WTC11 (cell line): ENCODE results near the gene C16orf54. TPM values are rescaled to one million over a fixed set of nuclear protein-coding genes. Genes with fewer than 3 reads are reported as not detected.
"Not testable (repeated sequence)": the region's sequence is repeated elsewhere in the genome, so short reads cannot be mapped to it uniquely, and the experiment has no call there.

ENCODE experiments used
- ATAC-seq: fragments of 200-7000 bp; cut with Tn5 transposase; 2 replicates; pipeline ENCODE4 v1.10.0; 2021; ENCODE audit warnings: mild to moderate bottlenecking, moderate library complexity
- CTCF ChIA-PET: fragments of 300-600 bp; sonication (Branson Sonifier 250); formaldehyde crosslinking; loops from one replicate; lab custom pipeline; 2021; ENCODE audit warnings: antibody characterized with exemption; lab: Charles Lee
- POLR2A ChIA-PET: fragments of 350-600 bp; sonication (Branson Sonifier 250); formaldehyde crosslinking; loops from one replicate; lab custom pipeline; 2021; ENCODE audit warnings: antibody characterized with exemption; lab: Charles Lee
- DNase-seq: peaks from one replicate; pipeline ENCODE4 v3.0.0; 2021; ENCODE audit warnings: low spot score
- H3K27ac Mint-ChIP-seq: 2 replicates; pipeline ENCODE4 v1.8.0; 2021; ENCODE audit warnings: mixed read lengths
- H3K27me3 Mint-ChIP-seq: 2 replicates; pipeline ENCODE4 v1.8.0; 2021; ENCODE audit warnings: low read depth, mild to moderate bottlenecking, moderate library complexity, mixed read lengths
- H3K36me3 Mint-ChIP-seq: 2 replicates; pipeline ENCODE4 v1.8.0; 2021; ENCODE audit warnings: mixed read lengths
- H3K4me1 Mint-ChIP-seq: 2 replicates; pipeline ENCODE4 v1.8.0; 2022; ENCODE audit warnings: mixed read lengths
- H3K4me3 Mint-ChIP-seq: 2 replicates; pipeline ENCODE4 v1.8.0; 2021; ENCODE audit warnings: mild to moderate bottlenecking, moderate library complexity, mixed read lengths
- H3K9me3 Mint-ChIP-seq: 2 replicates; pipeline ENCODE4 v1.8.0; 2021; ENCODE audit warnings: mixed read lengths
- CREB1 ChIP-seq: sonication (generic); formaldehyde crosslinking; IDR thresholded peaks from 2 replicates; pipeline ENCODE4 v1.8.0; 2023; ENCODE audit warnings: mild to moderate bottlenecking, missing genetic modification reagents
- EMX1 ChIP-seq: fragments of 250-450 bp; sonication (Bioruptor Pico); IDR thresholded peaks from 2 replicates; pipeline ENCODE4 v1.8.0; 2021; ENCODE audit warnings: mild to moderate bottlenecking
- JAZF1 ChIP-seq: fragments of 250-450 bp; sonication (Bioruptor Pico); IDR thresholded peaks from 2 replicates; pipeline ENCODE4 v1.9.0; 2021; ENCODE audit warnings: moderate library complexity, mild to moderate bottlenecking, inconsistent platforms
- KAT7 ChIP-seq: sonication (generic); formaldehyde crosslinking; IDR thresholded peaks from 2 replicates; pipeline ENCODE4 v1.8.1; 2023; ENCODE audit warnings: missing genetic modification reagents, mild to moderate bottlenecking, borderline replicate concordance
- TEAD1 ChIP-seq: sonication (generic); formaldehyde crosslinking; IDR thresholded peaks from 2 replicates; pipeline ENCODE4 v1.8.0; 2022; ENCODE audit warnings: mild to moderate bottlenecking, missing genetic modification reagents
- ZNF121 ChIP-seq: sonication (generic); formaldehyde crosslinking; IDR thresholded peaks from 2 replicates; pipeline ENCODE4 v1.8.0; 2023; ENCODE audit warnings: missing genetic modification reagents
- total RNA-seq: library from RNA; stranded (reverse); gene quantifications from 3 replicates; pipeline ENCODE4 v1.2.3, GENCODE V29; 2021
- TF ChIP-seq, protein P1 (sequence below): sonication (generic); formaldehyde crosslinking; IDR thresholded peaks from 2 replicates; pipeline ENCODE4 v1.8.0; 2022; ENCODE audit warnings: mild to moderate bottlenecking, missing genetic modification reagents
- TF ChIP-seq, protein P2 (sequence below): sonication (generic); formaldehyde crosslinking; IDR thresholded peaks from 2 replicates; pipeline ENCODE4 v1.8.1; 2023; ENCODE audit warnings: mild to moderate bottlenecking, moderate library complexity, missing genetic modification reagents
- TF ChIP-seq, protein P3 (sequence below): sonication (generic); formaldehyde crosslinking; IDR thresholded peaks from 2 replicates; pipeline ENCODE4 v1.8.1; 2023; ENCODE audit warnings: mild to moderate bottlenecking, missing genetic modification reagents

C16orf54 gene
- total RNA-seq, 1 experiment from 2014 or later = 0.09 TPM

DNA sequence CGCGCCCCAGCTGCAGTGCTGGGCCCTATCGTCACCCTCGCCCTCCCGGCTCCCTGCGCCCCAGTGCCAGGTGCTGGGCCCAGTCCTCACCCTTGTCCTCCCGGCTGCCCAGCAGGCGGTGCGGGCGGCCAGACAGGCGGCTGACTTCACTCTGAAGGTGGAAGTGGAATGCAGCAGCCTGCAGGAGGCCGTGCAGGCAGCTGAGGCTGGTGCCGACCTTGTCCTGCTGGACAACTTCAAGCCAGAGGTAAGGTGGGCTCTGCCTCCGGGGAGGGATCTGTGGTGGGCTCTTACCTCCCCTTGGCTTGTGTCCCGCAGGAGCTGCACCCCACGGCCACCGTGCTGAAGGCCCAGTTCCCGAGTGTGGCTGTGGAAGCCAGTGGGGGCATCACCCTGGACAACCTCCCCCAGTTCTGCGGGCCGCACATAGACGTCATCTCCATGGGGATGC, 48.9 kb downstream of the C16orf54 start (continued):
- TF ChIP-seq JAZF1 (CRISPR knock-in tag) (no peak), TEAD1 (CRISPR knock-in tag) (no peak), EMX1 (CRISPR knock-in tag) (no peak), CREB1 (CRISPR knock-in tag) (no peak)
- TF ChIP-seq, protein P1, sequence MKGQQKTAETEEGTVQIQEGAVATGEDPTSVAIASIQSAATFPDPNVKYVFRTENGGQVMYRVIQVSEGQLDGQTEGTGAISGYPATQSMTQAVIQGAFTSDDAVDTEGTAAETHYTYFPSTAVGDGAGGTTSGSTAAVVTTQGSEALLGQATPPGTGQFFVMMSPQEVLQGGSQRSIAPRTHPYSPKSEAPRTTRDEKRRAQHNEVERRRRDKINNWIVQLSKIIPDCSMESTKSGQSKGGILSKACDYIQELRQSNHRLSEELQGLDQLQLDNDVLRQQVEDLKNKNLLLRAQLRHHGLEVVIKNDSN (CRISPR knock-in tag) = no peak

DNA sequence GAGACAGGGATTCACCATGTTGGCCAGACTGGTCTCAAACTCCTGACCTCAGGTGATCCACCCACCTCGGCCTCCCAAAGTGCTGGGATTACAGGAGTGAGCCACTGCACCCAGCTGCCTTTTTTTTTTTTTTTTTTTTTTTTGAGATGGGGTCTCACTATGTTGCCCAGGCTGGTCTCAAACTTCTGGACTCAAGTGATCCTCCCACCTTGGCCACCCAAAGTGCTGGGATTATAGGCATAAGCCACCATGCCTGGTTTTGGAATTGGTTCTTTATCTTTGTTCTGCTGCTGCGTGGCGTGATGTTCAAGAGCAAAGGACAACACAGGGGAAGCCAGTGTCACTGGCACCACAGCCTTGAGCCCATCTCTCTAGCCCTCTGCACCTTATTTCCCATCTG, 50.1 kb downstream of the C16orf54 start:
- POLR2A ChIA-PET = interaction anchor here (0.6 kb wide), 3 partner anchors 50 to 216 kb away, joined by 4 to 10 read pairs (median 4); no protein-coding TSS in a partner anchor
- CTCF ChIA-PET = interaction anchor here (1.1 to 1.7 kb wide), 3 partner anchors 14 to 54 kb away, joined by 3 to 6 read pairs (median 3); no protein-coding TSS in a partner anchor
- Mint-ChIP-seq H3K4me1 (peaks cover 23% of the 10 kb centered on the region), H3K9me3 (peaks cover 12% of the 10 kb centered on the region), H3K36me3 (peaks cover 30% of the 10 kb centered on the region)
- not testable (repeated sequence) for ATAC-seq, H3K27me3 Mint-ChIP-seq, H3K4me3 Mint-ChIP-seq, H3K27ac Mint-ChIP-seq, DNase-seq
- peak; percentile 30; the same call in 1 of the 2 replicates for TF ChIP-seq ZNF121

DNA sequence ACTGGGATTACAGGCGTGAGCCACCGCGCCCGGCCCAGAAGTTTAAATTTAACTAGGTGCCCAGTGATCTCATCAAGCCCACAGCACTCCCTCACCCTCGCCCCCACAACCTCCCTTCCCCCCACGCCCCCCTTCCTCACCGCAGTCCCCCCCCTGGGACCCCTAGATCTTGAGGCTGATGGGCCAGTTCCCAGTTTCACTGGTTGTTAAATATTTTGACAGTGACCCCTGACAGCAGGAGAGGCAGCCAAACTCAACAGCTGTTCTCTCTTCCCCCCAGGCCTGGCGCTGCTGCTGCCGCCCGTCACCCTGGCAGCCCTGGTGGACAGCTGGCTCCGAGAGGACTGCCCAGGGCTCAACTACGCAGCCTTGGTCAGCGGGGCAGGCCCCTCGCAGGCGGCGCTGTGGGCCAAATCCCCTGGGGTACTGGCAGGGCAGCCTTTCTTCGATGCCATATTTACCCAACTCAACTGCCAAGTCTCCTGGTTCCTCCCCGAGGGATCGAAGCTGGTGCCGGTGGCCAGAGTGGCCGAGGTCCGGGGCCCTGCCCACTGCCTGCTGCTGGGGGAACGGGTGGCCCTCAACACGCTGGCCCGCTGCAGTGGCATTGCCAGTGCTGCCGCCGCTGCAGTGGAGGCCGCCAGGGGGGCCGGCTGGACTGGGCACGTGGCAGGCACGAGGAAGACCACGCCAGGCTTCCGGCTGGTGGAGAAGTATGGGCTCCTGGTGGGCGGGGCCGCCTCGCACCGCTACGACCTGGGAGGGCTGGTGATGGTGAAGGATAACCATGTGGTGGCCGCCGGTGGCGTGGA, 51.2 kb downstream of the C16orf54 start:
- Mint-ChIP-seq H3K36me3 (peaks cover 40% of the 10 kb centered on the region), H3K27me3 (no peaks in the 10 kb centered on the region), H3K4me1 (peaks cover 17% of the 10 kb centered on the region), H3K9me3 (peaks cover 20% of the 10 kb centered on the region), H3K27ac (no peak overlapping the region), H3K4me3 (no peak overlapping the region)
- no peak for TF ChIP-seq CREB1 (CRISPR knock-in tag)
- no peak for TF ChIP-seq KAT7 (CRISPR knock-in tag)
- TF ChIP-seq, protein P2, sequence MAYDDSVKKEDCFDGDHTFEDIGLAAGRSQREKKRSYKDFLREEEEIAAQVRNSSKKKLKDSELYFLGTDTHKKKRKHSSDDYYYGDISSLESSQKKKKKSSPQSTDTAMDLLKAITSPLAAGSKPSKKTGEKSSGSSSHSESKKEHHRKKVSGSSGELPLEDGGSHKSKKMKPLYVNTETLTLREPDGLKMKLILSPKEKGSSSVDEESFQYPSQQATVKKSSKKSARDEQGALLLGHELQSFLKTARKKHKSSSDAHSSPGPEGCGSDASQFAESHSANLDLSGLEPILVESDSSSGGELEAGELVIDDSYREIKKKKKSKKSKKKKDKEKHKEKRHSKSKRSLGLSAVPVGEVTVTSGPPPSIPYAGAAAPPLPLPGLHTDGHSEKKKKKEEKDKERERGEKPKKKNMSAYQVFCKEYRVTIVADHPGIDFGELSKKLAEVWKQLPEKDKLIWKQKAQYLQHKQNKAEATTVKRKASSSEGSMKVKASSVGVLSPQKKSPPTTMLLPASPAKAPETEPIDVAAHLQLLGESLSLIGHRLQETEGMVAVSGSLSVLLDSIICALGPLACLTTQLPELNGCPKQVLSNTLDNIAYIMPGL (CRISPR knock-in tag) = no peak
- TF ChIP-seq, protein P3, sequence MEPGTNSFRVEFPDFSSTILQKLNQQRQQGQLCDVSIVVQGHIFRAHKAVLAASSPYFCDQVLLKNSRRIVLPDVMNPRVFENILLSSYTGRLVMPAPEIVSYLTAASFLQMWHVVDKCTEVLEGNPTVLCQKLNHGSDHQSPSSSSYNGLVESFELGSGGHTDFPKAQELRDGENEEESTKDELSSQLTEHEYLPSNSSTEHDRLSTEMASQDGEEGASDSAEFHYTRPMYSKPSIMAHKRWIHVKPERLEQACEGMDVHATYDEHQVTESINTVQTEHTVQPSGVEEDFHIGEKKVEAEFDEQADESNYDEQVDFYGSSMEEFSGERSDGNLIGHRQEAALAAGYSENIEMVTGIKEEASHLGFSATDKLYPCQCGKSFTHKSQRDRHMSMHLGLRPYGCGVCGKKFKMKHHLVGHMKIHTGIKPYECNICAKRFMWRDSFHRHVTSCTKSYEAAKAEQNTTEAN = no peak
- ChIA-PET CTCF (interaction anchor here (0.7 to 1.7 kb wide), 3 partner anchors 35 to 61 kb away, joined by 3 to 6 read pairs (median 6); no protein-coding TSS in a partner anchor), POLR2A (no interaction called here)
- no peak for DNase-seq
- no peak for ATAC-seq

DNA sequence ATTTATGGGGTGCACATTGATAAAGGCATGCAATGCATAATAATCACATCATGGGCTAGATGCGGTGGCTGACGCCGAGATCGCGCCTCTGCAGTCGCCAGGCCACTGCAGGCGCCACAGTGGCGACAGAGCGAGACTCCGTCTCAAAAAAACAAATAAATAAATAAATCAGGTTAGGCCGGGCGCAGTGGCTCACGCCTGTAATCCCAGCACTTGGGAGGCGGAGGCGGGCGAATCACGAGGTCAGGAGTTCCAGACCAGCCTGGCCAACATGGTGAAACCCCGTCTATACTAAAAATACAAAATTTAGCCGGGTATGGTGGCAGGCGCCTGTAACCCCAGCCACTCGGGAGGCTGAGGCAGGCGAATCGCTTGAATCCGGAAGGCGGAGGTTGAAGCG, 53.2 kb downstream of the C16orf54 start:
- DNase-seq, H3K27ac Mint-ChIP-seq, H3K27me3 Mint-ChIP-seq, H3K9me3 Mint-ChIP-seq, ATAC-seq, POLR2A ChIA-PET, H3K4me3 Mint-ChIP-seq: not testable (repeated sequence)
- Mint-ChIP-seq H3K4me1 (peaks cover 12% of the 10 kb centered on the region), H3K36me3 (peaks cover 38% of the 10 kb centered on the region)
- CTCF ChIA-PET = interaction anchor here (1.4 to 1.7 kb wide), 4 partner anchors 16 to 156 kb away, joined by 3 to 13 read pairs (median 10); no protein-coding TSS in a partner anchor

Other genes starting within 250 kb of the C16orf54 start
- 33.2 to 53.0 TPM (median 49.0 TPM) in 3 replicates for gene NPIPB12, start 239.6 kb downstream of the C16orf54 start, total RNA-seq
- 2.3 to 2.4 TPM (median 2.3 TPM) in 3 replicates for gene SPN, start 82.7 kb downstream of the C16orf54 start, total RNA-seq
- 138 to 187 TPM (median 182 TPM) in 3 replicates for gene QPRT, start 66.8 kb downstream of the C16orf54 start, total RNA-seq
- not detected in 3 replicates for gene ZG16, start 32.3 kb upstream of the C16orf54 start, total RNA-seq
- 165 to 182 TPM (median 175 TPM) in 3 replicates for gene KIF22, start 44.8 kb upstream of the C16orf54 start, total RNA-seq
- 392 to 405 TPM (median 395 TPM) in 3 replicates for gene MAZ, start 60.5 kb upstream of the C16orf54 start, total RNA-seq
- 20.5 to 25.3 TPM (median 23.6 TPM) in 3 replicates for gene PRRT2, start 66.2 kb upstream of the C16orf54 start, total RNA-seq
- 60.1 to 69.0 TPM (median 66.8 TPM) in 3 replicates for gene PAGR1, start 70.2 kb upstream of the C16orf54 start, total RNA-seq
- gene MVP, start 74.5 kb upstream of the C16orf54 start, total RNA-seq = 8.9 to 10.8 TPM (median 10.0 TPM) in 3 replicates
- gene CDIPT, start 117.2 kb upstream of the C16orf54 start, total RNA-seq = 70.7 to 71.7 TPM (median 70.9 TPM) in 3 replicates
- gene SEZ6L2, start 153.6 kb upstream of the C16orf54 start, total RNA-seq = 58.2 to 68.5 TPM (median 64.2 TPM) in 3 replicates
- 17.6 to 26.9 TPM (median 20.2 TPM) in 3 replicates for gene ASPHD1, start 154.5 kb upstream of the C16orf54 start, total RNA-seq
- 18.5 to 20.9 TPM (median 19.4 TPM) in 3 replicates for gene KCTD13, start 180.2 kb upstream of the C16orf54 start, total RNA-seq
- gene TMEM219, start 216.1 kb upstream of the C16orf54 start, total RNA-seq = 69.6 to 87.6 TPM (median 78.0 TPM) in 3 replicates
- 38.3 to 42.4 TPM (median 39.2 TPM) in 3 replicates for gene TAOK2, start 227.9 kb upstream of the C16orf54 start, total RNA-seq
- gene HIRIP3, start 249.6 kb upstream of the C16orf54 start, total RNA-seq = 18.9 to 21.2 TPM (median 21.1 TPM) in 3 replicates